Astrocyte of the cerebellum (primary cell): Measurements from ENCODE around the gene MSN.

ENCODE experiments used
- DNase-seq: peaks from one replicate; pipeline ENCODE4 v3.0.0-alpha.2; 2011; ENCODE audit warnings: low read depth
- H3K4me3 ChIP-seq: 2 replicates; pipeline ENCODE4 v1.5.1; 2011; ENCODE audit warnings: mild to moderate bottlenecking, low read depth, low read length, moderate library complexity
- in situ Hi-C: cut with HindIII; loops from 2 replicates; pipeline ENCODE4 v1.10.0; 2017; ENCODE audit warnings: low sequenced_read_pairs
- TF ChIP-seq, protein P1 (sequence below): IDR thresholded peaks from 2 replicates; pipeline ENCODE4 v1.5.1; 2012; ENCODE audit warnings: low read length, low read depth, moderate library complexity, mild to moderate bottlenecking; ENCODE audit errors: missing control alignments

MSN gene

DNA sequence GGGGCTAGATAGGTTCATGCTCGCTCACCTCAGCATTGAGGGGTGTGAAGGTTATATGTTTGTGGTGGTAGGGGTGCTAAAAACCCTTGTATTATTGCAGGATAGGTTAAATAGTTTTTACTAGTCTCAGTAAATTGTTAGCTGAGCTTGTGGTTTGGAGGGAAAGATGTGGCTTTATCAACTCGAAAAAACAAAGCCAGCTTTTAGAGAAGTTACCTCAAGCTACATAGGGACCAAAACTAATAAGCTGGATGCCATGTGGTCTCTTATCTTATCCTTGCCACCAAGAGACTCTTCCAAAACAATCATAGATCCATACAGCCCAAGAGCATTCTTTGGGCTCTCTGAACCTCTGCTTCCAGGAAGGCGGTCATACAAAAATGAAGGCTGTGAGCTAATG is 29.2 kb downstream of the MSN start:
- TF ChIP-seq, protein P1, sequence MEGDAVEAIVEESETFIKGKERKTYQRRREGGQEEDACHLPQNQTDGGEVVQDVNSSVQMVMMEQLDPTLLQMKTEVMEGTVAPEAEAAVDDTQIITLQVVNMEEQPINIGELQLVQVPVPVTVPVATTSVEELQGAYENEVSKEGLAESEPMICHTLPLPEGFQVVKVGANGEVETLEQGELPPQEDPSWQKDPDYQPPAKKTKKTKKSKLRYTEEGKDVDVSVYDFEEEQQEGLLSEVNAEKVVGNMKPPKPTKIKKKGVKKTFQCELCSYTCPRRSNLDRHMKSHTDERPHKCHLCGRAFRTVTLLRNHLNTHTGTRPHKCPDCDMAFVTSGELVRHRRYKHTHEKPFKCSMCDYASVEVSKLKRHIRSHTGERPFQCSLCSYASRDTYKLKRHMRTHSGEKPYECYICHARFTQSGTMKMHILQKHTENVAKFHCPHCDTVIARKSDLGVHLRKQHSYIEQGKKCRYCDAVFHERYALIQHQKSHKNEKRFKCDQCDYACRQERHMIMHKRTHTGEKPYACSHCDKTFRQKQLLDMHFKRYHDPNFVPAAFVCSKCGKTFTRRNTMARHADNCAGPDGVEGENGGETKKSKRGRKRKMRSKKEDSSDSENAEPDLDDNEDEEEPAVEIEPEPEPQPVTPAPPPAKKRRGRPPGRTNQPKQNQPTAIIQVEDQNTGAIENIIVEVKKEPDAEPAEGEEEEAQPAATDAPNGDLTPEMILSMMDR: no peak
- DNase-seq: no peak
- no peak overlapping the region for H3K4me3 ChIP-seq
- in situ Hi-C loops: no loop called here

DNA sequence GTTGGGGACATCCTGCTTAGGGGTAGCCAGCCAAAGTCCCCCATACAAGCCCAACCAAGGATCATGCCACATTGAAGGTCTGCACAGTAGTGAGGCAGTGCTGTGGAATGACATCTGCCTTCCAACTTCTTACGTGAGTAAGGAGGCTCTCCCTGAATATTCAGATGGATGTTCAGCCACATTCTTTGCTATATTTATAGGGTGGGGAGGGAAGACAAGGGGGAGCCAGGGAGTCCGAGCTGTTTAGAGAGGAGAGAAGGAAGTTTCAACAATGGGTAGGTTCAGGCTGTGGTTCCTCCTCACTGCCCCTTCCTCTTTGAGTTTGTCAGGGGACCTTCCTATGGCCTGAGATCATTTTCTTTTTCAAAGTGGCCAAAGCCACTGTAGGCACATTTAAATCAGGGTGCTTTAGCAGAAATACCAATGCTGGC is 29.8 kb downstream of the MSN start:
- DNase-seq: no peak
- no peak overlapping the region for H3K4me3 ChIP-seq
- TF ChIP-seq, protein P1: no peak
- in situ Hi-C loops: no loop called here

DNA sequence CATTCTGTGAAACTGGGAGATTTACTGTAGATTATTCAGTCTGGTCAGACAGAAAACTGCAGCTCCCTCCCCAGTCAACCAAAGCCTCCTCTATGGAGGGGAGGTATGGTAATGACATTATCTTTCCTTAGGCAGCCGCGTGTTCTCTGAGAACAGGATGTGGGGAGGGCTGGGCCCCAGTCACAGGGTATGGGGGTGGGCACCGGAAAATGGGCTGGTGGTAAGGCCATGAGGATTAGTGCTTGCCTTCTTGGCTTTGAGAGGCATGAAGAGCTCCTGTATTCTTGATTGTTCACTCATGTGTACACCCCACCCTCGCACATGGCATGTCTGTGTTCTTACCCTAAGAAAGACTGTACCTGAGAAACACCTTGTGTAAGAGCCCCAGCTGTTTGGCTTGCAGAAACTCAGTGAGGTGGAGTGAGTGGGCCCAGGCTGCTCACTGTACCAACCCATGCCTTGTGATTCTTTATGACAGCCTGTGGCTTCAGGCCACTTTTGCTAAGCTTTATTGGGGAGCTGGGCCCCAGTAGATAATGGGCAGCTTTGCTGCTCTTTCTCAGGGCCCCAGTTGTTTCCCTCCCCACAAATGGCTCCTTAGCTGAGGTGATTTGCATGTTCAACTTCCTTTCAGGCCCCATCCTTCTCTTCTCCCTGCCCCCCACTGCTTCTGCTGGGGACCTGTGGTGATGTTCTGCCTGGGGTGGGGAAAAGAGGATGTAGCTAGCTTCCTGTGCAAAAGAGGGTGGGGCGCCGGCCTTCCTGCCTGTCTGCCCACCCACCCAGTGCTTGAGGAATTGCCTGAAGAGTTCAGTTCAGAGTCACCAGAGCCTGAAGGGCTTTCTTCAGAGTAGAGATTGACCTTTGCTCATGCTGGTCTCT is 30.7 kb downstream of the MSN start:
- in situ Hi-C loops: no loop called here
- H3K4me3 ChIP-seq: no peak overlapping the region
- TF ChIP-seq, protein P1: no peak
- DNase-seq: no peak

DNA sequence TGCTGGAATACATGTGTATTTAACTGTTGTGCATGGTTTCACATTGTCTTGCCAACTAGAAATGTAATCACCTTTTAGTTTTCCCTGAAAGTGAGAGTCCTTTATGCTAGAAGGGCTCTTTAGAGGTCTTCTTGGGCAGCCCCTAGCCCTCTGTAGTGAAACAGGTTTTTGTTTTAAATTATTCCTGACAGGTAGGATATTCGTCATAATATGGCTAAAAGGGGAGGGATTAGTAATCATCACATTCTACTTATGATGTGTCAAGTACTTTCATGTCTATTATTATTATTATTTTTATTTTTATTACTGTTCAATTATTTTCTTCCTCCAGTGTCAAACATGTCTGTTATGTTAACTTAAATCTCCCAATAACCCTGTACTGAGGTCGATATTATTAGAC is 35.5 kb downstream of the MSN start:
- TF ChIP-seq, protein P1: no peak
- DNase-seq: no peak
- in situ Hi-C loops: no loop called here
- H3K4me3 ChIP-seq: no peak overlapping the region

DNA sequence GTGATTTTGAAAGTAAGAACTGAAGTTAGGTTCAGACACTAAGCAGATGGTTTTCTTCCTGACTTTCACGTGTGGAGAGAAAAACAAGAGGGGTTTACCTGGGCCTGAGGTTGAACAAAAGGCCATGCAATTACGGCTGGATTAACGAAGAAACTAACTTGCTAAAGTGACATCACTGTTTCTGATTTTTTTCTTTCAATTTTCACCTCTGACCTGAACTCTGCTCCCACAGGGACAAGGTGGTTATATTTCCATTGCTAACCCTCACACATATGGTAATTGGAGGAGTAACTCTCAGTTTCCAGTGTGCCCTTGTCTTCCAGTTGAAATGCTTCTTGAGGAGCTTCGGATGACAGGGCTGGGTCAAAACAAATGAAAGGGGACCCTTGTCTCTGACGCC is 38.0 kb downstream of the MSN start:
- H3K4me3 ChIP-seq: no peak overlapping the region
- in situ Hi-C loops: no loop called here
- TF ChIP-seq, protein P1: no peak
- no peak for DNase-seq

DNA sequence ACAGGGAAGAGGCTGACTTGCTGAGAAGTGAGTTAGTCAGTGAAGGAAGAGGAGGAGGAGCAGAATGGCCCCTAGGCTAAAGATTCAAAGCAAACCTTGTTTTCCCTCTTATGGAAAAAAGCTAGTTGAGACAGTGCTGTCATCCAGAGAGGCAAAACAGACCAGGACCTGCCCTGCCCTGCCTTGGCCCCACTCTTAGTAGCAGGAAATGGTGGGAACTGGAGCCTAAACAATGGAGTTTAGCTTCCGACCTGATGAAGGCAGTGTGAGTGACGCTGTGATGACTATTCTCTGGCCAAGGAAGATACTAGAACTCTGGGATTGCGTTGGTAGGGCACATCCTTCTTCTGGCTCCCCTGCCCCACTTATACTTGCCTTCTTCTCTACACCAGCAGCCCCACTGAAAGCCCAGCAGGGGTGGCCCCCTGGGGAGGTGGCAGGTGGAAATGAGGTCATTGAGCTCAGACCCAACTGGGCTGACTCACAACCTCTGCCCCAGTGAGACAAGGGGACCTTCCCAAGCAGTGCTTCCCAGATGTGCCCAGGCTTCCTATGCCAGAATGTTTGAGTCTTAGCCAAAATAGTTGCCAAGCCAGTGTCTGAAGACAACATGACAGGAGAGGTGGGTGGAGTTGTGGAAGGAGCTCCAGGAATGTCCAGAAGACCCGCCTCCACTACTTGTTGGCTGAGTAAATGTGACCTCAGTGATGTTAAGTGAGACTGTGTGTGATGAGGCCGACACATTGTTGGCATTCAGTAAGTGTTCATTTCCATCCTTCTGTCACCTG is 38.8 kb downstream of the MSN start:
- TF ChIP-seq, protein P1: no peak
- DNase-seq: no peak
- no peak overlapping the region for H3K4me3 ChIP-seq
- in situ Hi-C loops: no loop called here
